BLaER1 treated with 17β-estradiol and CSF1 and Interleukin-3, amounts not matched to agents 10 nM and 100 nM (cell line): ENCODE measurements around the gene FJX1.
"Not testable (repeated sequence)": the region's sequence is repeated elsewhere in the genome, so short reads cannot be mapped to it uniquely, and the experiment has no call there.

Experiments
- H3K27ac ChIP-seq, 11 experiments: shearing (Covaris generic); formaldehyde crosslinking; 2 replicates each; pipeline ENCODE4 v1.8.1; 2022
- H3K27me3 ChIP-seq, 11 experiments: shearing (Covaris generic); formaldehyde crosslinking; 2 replicates each; pipeline ENCODE4 v1.8.1; 2022
- H3K36me3 ChIP-seq, 11 experiments: shearing (Covaris generic); formaldehyde crosslinking; 2 replicates each; pipeline ENCODE4 v1.8.1; 2022
- H3K4me1 ChIP-seq, 10 experiments: shearing (Covaris generic); formaldehyde crosslinking; 2 replicates each; pipeline ENCODE4 v1.8.1; 2022
- H3K4me2 ChIP-seq, 11 experiments: shearing (Covaris generic); formaldehyde crosslinking; 2 replicates each; pipeline ENCODE4 v1.8.1; 2022
- H3K4me3 ChIP-seq, 10 experiments: shearing (Covaris generic); formaldehyde crosslinking; 2 replicates each; pipeline ENCODE4 v1.8.1; 2022
- H3K9ac ChIP-seq, 11 experiments: shearing (Covaris generic); formaldehyde crosslinking; 2 replicates each; pipeline ENCODE4 v1.8.1; 2022
- H3K9me3 ChIP-seq, 11 experiments: shearing (Covaris generic); formaldehyde crosslinking; replicated peaks in 1 of 11; 2 replicates each; pipeline ENCODE4 v1.8.1; 2022
- H4K20me1 ChIP-seq, 11 experiments: shearing (Covaris generic); formaldehyde crosslinking; 2 replicates each; pipeline ENCODE4 v1.8.1; 2022
- Cebpa-rat ChIP-seq, 11 experiments: shearing (Covaris generic); IDR thresholded peaks; 2 replicates each; pipeline ENCODE4 v1.8.1; 2022

The FJX1 gene

GRCh38 chr11:35650467-35650866, 32.2 kb downstream of the FJX1 start:
- H3K4me1 ChIP-seq = peaks cover 0 to 5% (median 0%) of the 10 kb centered on the region in 10 experiments; a peak in 3 of 20 replicates
- no peak overlapping the region for H3K9ac ChIP-seq
- no peak overlapping the region for H3K27ac ChIP-seq
- H3K27me3 ChIP-seq = no peaks in the 10 kb centered on the region
- H3K9me3 ChIP-seq = no peaks in the 10 kb centered on the region
- TF ChIP-seq Cebpa-rat (IDR thresholded peaks at IDR 0.05) = no peak
- H3K36me3 ChIP-seq = no peaks in the 10 kb centered on the region
- peak overlapping the region in 1 of 11 experiments; percentile 23; a peak in 1 of 22 replicates for H3K4me2 ChIP-seq
- no peak overlapping the region for H3K4me3 ChIP-seq
- H4K20me1 ChIP-seq = no peaks in the 10 kb centered on the region

GRCh38 chr11:35651263-35651662, 33.0 kb downstream of the FJX1 start:
- H3K36me3 ChIP-seq = no peaks in the 10 kb centered on the region
- H3K4me1 ChIP-seq = peaks cover 0 to 7% (median 0%) of the 10 kb centered on the region in 10 experiments; a peak in 6 of 20 replicates
- no peak for TF ChIP-seq Cebpa-rat (IDR thresholded peaks at IDR 0.05)
- no peaks in the 10 kb centered on the region for H3K9me3 ChIP-seq
- no peaks in the 10 kb centered on the region for H4K20me1 ChIP-seq
- no peak overlapping the region for H3K4me2 ChIP-seq
- H3K9ac ChIP-seq = no peak overlapping the region
- no peak overlapping the region for H3K4me3 ChIP-seq
- H3K27me3 ChIP-seq = no peaks in the 10 kb centered on the region
- H3K27ac ChIP-seq = no peak overlapping the region

DNA sequence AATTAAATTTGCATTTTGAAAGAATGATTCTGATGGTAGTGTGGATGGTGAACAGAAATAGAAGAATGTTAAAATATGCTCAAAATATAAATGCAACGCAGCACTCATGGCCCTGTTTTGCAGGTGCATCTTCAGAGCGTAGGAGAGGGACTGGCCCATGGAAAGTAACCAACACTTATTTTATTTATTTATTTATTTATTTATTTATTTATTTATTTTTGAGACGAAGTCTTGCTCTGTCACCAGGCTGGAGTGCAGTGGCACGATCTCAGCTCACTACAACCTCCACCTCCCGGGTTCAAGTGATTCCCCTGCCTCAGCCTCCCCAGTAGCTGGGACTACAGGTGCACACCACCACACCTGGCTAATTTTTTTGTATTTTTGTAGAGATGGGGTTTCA, 34.5 kb downstream of the FJX1 start:
- not testable (repeated sequence) for H3K9ac ChIP-seq, H3K9me3 ChIP-seq, H3K27me3 ChIP-seq, H3K27ac ChIP-seq, H3K36me3 ChIP-seq, H3K4me2 ChIP-seq, H3K4me1 ChIP-seq, H4K20me1 ChIP-seq, H3K4me3 ChIP-seq

DNA sequence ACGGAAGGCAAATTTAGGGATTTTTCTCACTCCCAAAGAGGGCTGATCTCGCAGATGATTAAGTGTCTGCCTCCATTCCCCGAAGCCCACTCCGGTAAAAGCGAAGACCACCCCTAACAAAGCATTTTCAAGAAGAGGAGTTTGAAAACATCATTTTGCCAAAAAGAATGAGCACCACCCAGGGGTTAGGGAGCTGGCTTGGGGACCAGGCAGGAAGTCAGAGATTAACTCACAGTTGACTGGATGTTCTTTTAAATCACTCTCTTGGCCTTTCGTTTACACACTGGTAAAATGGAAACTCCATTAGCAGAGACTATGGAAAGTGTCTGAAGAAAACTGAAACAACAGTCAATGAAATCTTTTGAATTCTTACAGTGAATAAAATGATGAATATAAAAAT, 36.5 kb downstream of the FJX1 start:
- H3K4me2 ChIP-seq = no peak overlapping the region
- H3K4me1 ChIP-seq = peaks cover 0 to 8% (median 0%) of the 10 kb centered on the region in 10 experiments; a peak in 6 of 20 replicates
- no peak for TF ChIP-seq Cebpa-rat (IDR thresholded peaks at IDR 0.05)

DNA sequence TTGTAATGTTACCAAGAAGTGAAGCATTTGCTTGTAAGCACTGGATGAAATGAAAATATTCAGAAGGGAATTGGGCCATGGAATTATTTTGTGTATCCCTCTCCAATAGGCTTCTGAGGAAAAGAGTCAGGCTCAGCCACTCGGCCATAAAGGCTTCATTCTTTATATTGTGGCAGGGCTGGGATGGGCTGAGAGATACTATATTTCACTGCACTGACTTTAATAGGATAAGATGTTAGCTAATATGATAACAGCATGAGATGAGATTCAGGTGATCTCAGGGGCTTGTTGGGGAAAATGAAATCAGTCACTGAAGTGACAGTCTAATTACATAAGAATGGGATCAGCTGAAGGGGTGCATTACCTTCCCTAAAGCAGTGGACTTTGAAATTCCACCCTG, 37.0 kb downstream of the FJX1 start:
- Histone ChIP-seq H3K4me2 (no peak overlapping the region; a peak in 1 of 22 replicates), H3K9ac (no peak overlapping the region), H3K36me3 (no peaks in the 10 kb centered on the region), H3K9me3 (no peaks in the 10 kb centered on the region), H3K27me3 (no peaks in the 10 kb centered on the region), H3K4me3 (no peak overlapping the region), H4K20me1 (no peaks in the 10 kb centered on the region), H3K4me1 (peaks cover 0 to 8% (median 0%) of the 10 kb centered on the region in 10 experiments; a peak in 6 of 20 replicates), H3K27ac (no peak overlapping the region)
- no peak for TF ChIP-seq Cebpa-rat (IDR thresholded peaks at IDR 0.05)

More for the DNA sequence above, 36.5 kb downstream of the FJX1 start:
- H3K9ac ChIP-seq = no peak overlapping the region
- no peaks in the 10 kb centered on the region for H3K36me3 ChIP-seq
- H4K20me1 ChIP-seq = no peaks in the 10 kb centered on the region
- H3K27ac ChIP-seq = no peak overlapping the region
- H3K27me3 ChIP-seq = no peaks in the 10 kb centered on the region
- H3K4me3 ChIP-seq = no peak overlapping the region
- no peaks in the 10 kb centered on the region for H3K9me3 ChIP-seq

GRCh38 chr11:35655856-35656255, 37.6 kb downstream of the FJX1 start:
- Histone ChIP-seq H4K20me1 (no peaks in the 10 kb centered on the region), H3K9me3 (no peaks in the 10 kb centered on the region), H3K9ac (no peak overlapping the region), H3K4me3 (no peak overlapping the region), H3K4me1 (peaks cover 0 to 8% (median 0%) of the 10 kb centered on the region in 10 experiments; a peak in 6 of 20 replicates), H3K4me2 (peak overlapping the region in 2 of 11 experiments; percentile 8 to 36; a peak in 2 of 22 replicates), H3K27ac (no peak overlapping the region), H3K36me3 (no peaks in the 10 kb centered on the region), H3K27me3 (no peaks in the 10 kb centered on the region)
- no peak for TF ChIP-seq Cebpa-rat (IDR thresholded peaks at IDR 0.05)

DNA sequence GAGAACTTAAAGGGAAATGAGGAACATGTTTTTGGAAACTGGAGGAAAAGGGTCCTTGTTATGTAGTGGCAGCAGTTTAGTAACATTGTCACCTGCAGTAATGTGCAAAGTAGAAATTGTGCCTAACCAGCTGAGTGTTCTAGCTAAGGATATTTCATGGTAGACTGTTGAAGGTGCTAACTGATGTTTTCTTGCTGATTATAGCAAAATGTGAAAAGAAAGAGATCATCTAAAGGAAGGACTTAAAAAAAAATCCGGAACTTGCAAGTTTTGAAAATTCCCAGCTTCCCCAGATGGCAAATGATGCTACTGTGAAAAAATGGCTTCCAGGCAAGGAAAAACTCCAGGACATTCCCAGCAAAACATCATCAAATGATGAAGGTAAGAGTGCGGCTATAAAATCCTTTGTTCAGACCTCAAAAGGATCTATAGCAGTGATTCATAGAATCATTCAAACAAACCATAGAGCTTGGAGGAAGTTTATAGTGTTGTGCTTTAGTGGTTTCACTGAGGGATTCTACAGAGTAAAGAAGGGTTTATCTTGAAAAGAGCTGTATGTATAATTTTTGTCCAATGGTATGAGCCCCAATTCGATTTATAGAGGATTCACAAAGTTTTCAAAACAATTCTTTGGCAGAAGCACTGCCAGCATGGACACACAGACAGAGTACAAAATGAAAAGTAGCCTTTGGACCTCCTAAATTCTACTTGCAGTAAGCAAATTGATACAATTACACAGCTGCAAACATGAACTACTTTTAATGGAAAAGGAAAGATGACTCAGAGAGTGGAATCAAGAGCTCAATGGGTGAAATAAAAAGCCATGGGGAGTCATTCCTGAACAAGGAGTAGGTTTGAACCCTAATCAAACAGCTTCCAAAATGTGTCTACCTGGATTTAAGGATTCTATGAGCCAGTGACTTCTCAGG, 40.0 kb downstream of the FJX1 start:
- Histone ChIP-seq H4K20me1 (no peaks in the 10 kb centered on the region), H3K4me2 (no peak overlapping the region), H3K9me3 (peaks cover 3 to 5% (median 5%) of the 10 kb centered on the region in 11 experiments; a peak in 21 of 22 replicates), H3K27me3 (no peaks in the 10 kb centered on the region), H3K27ac (no peak overlapping the region), H3K36me3 (peaks cover 0 to 2% (median 0%) of the 10 kb centered on the region in 11 experiments; a peak in 1 of 22 replicates), H3K4me1 (peaks cover 12 to 23% (median 14%) of the 10 kb centered on the region in 10 experiments), H3K4me3 (no peak overlapping the region), H3K9ac (no peak overlapping the region)
- TF ChIP-seq Cebpa-rat (IDR thresholded peaks at IDR 0.05) = no peak

GRCh38 chr11:35661534-35661933, 43.3 kb downstream of the FJX1 start:
- H3K9ac ChIP-seq = peak overlapping the region in 10 of 11 experiments; percentile 88 to 97 (median 92); a peak in 15 of 22 replicates
- H3K9me3 ChIP-seq = peaks cover 36 to 38% (median 37%) of the 10 kb centered on the region in 11 experiments

DNA sequence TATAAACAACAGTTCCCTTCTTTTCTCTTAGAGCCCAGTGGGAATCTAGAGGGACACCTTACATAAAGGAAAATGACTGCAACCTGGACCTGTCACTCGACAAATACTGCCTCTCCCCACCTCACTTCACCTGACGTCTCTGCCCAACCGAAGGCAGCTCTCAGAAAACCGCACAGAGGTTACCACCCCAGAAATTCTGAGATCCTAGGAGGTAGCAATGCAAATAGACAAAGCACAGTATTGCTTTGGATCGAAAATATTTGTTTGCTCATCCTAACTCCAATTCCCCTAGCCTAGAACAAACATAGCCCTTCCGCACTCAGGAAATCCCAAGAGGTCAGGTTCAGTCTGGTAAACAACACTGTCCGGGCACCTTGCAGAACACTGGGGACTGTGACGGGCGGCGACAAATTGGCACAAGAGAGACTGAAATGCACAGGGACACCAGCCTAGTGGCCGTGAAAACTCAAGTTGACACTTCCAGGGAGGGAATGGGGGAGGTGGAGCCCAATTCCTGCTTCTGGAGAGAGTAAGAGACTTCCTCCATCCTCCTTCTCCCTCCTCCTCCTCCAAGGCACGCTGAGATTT, 43.9 kb downstream of the FJX1 start:
- peak overlapping the region; percentile 92 to 98 (median 96) for H3K27ac ChIP-seq
- H3K9me3 ChIP-seq = peaks cover 42 to 44% (median 43%) of the 10 kb centered on the region in 11 experiments
- H3K4me2 ChIP-seq = peak overlapping the region; percentile 72 to 93 (median 83)
- peaks cover 0 to 16% (median 0%) of the 10 kb centered on the region in 11 experiments; a peak in 2 of 22 replicates for H4K20me1 ChIP-seq
- H3K36me3 ChIP-seq = peaks cover 15 to 40% (median 33%) of the 10 kb centered on the region in 11 experiments; a peak in 21 of 22 replicates
- no peak for TF ChIP-seq Cebpa-rat (IDR thresholded peaks at IDR 0.05)
- H3K9ac ChIP-seq = peak overlapping the region; percentile 85 to 97 (median 92)
- peak overlapping the region; percentile 61 to 76 (median 72) for H3K4me3 ChIP-seq
- peaks cover 20 to 30% (median 25%) of the 10 kb centered on the region in 10 experiments for H3K4me1 ChIP-seq
- no peaks in the 10 kb centered on the region for H3K27me3 ChIP-seq

More at GRCh38 chr11:35661534-35661933, 43.3 kb downstream of the FJX1 start:
- peak overlapping the region; percentile 61 to 76 (median 72); a peak in 17 of 20 replicates for H3K4me3 ChIP-seq
- H3K27ac ChIP-seq = peak overlapping the region in 4 of 11 experiments; percentile 97 to 98 (median 98); a peak in 4 of 22 replicates
- H3K4me1 ChIP-seq = peaks cover 20 to 30% (median 25%) of the 10 kb centered on the region in 10 experiments
- H4K20me1 ChIP-seq = peaks cover 0 to 11% (median 0%) of the 10 kb centered on the region in 11 experiments; a peak in 2 of 22 replicates
- peak overlapping the region; percentile 72 to 93 (median 83) for H3K4me2 ChIP-seq
- H3K36me3 ChIP-seq = peaks cover 9 to 33% (median 27%) of the 10 kb centered on the region in 11 experiments; a peak in 19 of 22 replicates
- H3K27me3 ChIP-seq = no peaks in the 10 kb centered on the region
- no peak for TF ChIP-seq Cebpa-rat (IDR thresholded peaks at IDR 0.05)
